HG03439 (cell line): ENCODE data around the gene NELFE.
"Not testable (repeated sequence)": the region's sequence is repeated elsewhere in the genome, so short reads cannot be mapped to it uniquely, and the experiment has no call there.

Experiments used
- ATAC-seq: cut with Tn5 transposase; IDR thresholded peaks from one replicate; pipeline ENCODE4 v1.9.1; 2021; ENCODE audit warnings: mild to moderate bottlenecking, moderate library complexity; ENCODE audit not compliant: unreplicated experiment

Gene NELFE

DNA sequence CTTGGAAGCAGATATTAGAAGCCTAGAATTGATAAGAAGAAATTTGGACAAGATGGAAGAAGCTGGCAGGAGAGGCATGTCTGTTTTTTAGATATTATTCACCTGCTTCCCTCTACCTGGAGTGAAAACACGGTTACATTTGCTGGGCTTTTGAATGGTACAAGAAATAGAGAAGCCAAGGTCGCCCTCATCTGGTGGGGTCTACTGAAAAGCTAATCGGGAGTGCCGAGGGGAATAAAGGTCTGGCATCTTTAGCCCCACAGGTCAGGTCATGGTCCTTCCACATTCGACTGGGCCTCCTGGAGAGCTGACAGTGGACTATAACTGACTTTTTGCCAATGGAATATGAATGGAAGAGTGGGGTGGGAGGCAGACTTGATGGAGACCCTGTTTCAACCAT, 35.8 kb downstream of the NELFE start:
- ATAC-seq, result no peak

GRCh38 chr6:31920811-31921210, 38.0 kb downstream of the NELFE start:
- no peak for ATAC-seq

GRCh38 chr6:31919624-31920303, 39.0 kb downstream of the NELFE start:
- ATAC-seq, result no peak

DNA sequence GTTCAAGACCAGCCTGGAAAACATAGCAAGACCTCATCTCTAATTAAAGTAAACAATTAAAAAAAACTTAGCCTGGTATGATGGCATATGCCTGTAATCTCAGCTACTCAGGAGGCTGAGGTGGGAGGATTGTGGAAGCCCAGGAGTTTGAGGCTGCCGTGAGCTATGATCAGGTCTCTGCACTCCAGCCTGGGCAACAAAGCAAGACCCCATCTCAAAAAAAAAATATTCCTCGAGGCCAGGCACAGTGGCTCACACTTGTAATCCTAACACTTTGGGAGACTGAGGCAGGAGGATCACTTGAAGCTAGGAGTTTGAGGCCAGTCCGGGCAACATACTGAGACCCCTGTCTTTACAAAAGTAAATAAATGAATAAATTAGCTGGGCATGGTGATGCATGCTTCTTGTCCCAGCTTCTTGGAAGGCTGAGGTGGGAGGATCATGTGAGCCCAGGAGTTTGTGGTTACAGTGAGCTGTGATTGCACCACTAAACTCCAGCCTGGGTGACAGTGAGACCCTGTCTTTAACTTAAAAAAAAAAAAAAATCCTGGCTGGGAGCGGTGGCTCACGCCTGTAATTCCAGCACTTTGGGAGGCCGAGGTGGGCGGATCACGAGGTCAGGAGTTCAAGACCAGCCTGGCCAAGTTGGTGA, 40.6 kb downstream of the NELFE start:
- no peak for ATAC-seq

DNA sequence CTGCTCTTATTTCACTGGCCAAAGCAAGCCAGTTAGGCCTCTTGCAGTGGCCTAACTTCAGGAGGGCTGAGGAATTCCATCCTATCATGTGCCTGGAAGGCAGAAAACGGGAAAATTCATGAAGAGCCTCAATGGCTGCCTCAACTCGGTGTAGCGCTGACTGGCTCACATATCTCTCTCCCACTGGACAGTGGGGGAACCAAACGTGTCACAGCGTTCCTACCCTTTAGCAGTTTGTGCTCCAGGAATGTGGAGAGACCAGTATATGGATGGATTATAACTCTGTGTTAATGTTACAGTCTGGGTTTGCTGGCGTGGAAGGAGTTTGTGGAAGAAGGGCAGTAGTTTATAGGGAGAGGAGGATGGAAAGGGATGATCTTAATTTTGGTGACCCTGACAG, 43.0 kb downstream of the NELFE start:
- no peak for ATAC-seq

- no peak for ATAC-seq
Measured at GRCh38 chr6:31915351-31915750, 43.4 kb downstream of the NELFE start.

DNA sequence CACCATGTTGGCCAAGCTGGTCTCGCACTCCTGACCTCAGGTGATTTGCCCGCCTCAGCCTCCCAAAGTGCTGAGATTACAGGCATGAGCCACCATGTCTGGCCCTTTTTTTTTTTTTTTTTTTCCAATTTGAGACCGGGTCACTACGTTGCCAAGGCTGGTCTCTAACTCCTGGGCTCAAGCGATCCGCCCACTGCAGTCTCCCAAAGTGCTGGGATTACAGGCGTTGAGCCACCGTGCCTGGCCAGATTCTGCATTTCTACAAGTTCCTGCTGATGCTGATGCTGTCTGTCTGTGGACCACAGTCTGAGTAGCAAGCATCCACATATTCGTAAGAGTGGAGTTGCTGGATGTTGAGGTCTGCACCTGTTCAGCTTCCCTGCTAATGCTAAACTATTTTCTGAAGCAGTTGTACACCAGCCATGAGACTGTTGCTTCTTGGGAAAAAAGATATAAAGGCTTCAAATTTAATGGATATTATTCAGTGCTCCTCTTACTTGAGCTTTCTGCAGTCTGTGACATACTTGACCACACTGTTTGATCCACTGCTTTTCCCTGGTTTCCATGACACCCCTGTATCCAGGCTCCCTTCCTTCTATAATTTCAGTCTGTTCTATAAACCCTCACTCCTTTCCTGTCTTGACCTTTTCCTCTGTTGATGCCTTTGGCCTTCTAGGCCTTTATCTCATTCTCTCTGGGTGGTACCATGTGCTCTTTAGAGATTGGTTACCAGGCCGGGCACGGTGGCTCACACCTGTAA, 46.8 kb downstream of the NELFE start:
- ATAC-seq, result no peak

- peak; percentile 4 for ATAC-seq
Measured at GRCh38 chr6:31909298-31909697, 49.5 kb downstream of the NELFE start.

DNA sequence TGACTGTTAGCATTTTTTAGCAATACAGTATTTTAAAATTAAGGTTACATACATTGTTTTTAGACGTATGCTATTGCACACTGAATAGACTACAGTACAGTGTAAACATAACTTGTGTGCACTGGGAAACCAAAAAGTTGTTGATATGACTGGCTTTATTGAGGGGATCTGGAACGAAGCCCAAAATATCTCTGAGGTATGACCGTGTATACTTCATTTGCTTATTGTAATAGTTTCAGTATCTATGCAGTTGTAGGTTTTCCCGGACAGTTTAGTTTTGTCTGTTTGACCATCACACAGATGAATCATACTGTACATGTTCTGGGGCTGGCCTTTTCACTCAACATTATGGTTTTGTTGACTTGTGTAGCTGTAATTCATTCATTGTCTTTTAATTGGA, 50.0 kb downstream of the NELFE start:
- ATAC-seq, result peak; percentile 76

GRCh38 chr6:31908255-31908654, 50.5 kb downstream of the NELFE start:
- not testable (repeated sequence) for ATAC-seq

DNA sequence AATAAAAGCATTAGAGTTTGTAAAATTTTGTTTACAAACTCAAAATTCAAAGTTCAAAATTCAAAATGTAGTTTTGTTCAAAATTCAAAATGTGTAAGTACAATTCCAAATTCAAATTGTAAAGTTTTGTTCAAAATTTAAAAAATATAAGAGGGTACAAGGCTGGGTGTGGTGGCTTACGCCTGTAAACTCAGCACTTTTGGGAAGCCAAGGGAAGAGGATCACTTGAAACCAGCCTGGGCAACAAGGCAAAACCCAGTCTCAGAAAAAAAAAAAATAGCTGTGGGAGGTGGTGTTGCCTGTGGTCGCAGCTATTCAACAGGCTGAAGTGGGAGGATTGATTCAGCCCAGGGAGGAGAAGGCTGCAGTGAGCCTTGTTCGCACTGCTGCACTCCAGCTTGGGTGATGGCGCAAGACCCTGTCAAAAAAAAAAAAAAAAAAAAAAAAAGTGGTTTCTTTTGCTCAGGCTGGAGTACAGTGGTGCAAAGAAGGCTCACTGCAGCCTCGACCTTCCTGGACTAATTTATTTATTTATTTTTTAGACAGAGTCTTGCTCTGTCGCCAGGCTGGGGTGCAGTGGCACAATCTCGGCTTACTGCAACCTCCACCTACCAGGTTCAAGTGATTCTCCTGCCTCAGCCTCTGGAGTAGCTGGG, 51.5 kb downstream of the NELFE start:
- ATAC-seq, result no peak

- ATAC-seq, result not testable (repeated sequence)
Measured at GRCh38 chr6:31906727-31907126, 52.0 kb downstream of the NELFE start.

- no peak for ATAC-seq
Measured at GRCh38 chr6:31906122-31906521, 52.6 kb downstream of the NELFE start.

GRCh38 chr6:31905041-31905440, 53.7 kb downstream of the NELFE start:
- ATAC-seq, result no peak

DNA sequence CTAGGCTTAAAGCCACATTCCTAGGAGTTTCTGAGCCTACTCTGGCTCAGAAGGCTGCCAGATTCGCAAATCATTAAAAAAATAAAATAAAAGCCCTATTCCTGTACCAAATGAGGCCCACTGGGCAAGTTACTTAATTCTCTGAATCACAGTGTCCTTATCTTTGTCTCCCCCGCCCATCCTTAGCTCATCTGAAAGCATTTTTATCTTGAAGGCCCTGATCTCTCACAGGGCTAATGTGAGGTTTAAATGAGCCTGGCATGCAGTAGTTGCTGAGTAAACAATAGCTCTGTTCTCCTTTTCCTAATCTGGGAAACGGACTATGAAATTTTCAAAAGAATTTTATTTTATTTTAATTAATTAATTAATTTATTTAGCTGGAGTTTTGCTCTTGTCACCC, 54.8 kb downstream of the NELFE start:
- ATAC-seq, result no peak
